A549 (cell line): ENCODE results near the gene CSPG4. TPM values are rescaled to one million over a fixed set of nuclear protein-coding genes. Genes with fewer than 3 reads are reported as not detected.

Source experiments
- ATAC-seq, 2 experiments: fragments of 200-7000 bp in 1 of 2; fragments of >200 bp in 1 of 2; cut with Nextera tagmentation in 1 of 2; cut with Tn5 transposase in 1 of 2; 3 replicates each; pipeline versions ENCODE4 v1.8.0 to v1.9.1; 2018 to 2020; ENCODE audit warnings: mild to moderate bottlenecking in 1 of 2, moderate library complexity in 1 of 2
- CTCF ChIA-PET: fragments of 300-600 bp; sonication (Branson Sonifier 250); formaldehyde crosslinking; extraction: SDS; loops from one replicate; lab custom pipeline; 2021; ENCODE audit warnings: antibody characterized with exemption, inconsistent platforms; lab: Yijun Ruan, JAX
- POLR2A ChIA-PET: fragments of 350-600 bp; formaldehyde crosslinking; extraction: SDS; loops from one replicate; lab custom pipeline; 2021; ENCODE audit warnings: antibody characterized with exemption, inconsistent platforms; lab: Yijun Ruan, JAX
- DNase-seq, 2 experiments: peaks; one replicate each; pipeline versions ENCODE4 v3.0.0 to v3.0.0-alpha.2; 2011 to 2016; ENCODE audit warnings: low read depth in 1 of 2, low spot score in 1 of 2
- FAIRE-seq: peaks from 2 replicates; lab custom pipeline; 2011; peaks lifted over from hg19 to GRCh38; lab: Jason Lieb, UNC
- H3K27ac ChIP-seq, 2 experiments: fragments of >200 bp; sonication (Bioruptor Twin); formaldehyde crosslinking; 3 replicates each; pipeline ENCODE4 v1.5.1; 2016 to 2017
- H3K4me1 ChIP-seq: fragments of >200 bp; sonication (Bioruptor Twin); formaldehyde crosslinking; 3 replicates; pipeline ENCODE4 v1.6.1; 2016
- H3K4me2 ChIP-seq: fragments of >200 bp; sonication (Bioruptor Twin); formaldehyde crosslinking; 3 replicates; pipeline ENCODE4 v1.6.1; 2016
- H3K4me3 ChIP-seq: fragments of >200 bp; sonication (Bioruptor Twin); formaldehyde crosslinking; 3 replicates; pipeline ENCODE4 v1.5.1; 2016
- H3K9me3 ChIP-seq: fragments of >200 bp; sonication (Bioruptor Twin); formaldehyde crosslinking; 3 replicates; pipeline ENCODE4 v1.6.1; 2016
- CHD2 ChIP-seq: fragments of 150-350 bp; IDR thresholded peaks from 2 replicates; pipeline ENCODE4 v1.6.1; 2014; ENCODE audit warnings: low read length; ENCODE audit not compliant: partially characterized antibody
- E2F6 ChIP-seq: IDR thresholded peaks from 2 replicates; pipeline ENCODE4 v1.6.1; 2012; ENCODE audit warnings: low read depth, borderline replicate concordance
- EHMT2 ChIP-seq: fragments of 200-600 bp; sonication (generic); IDR thresholded peaks from 2 replicates; pipeline ENCODE4 v1.6.1; 2016; ENCODE audit warnings: antibody characterized with exemption, low read depth, mild to moderate bottlenecking, moderate library complexity
- ESRRA ChIP-seq: fragments of 150-350 bp; IDR thresholded peaks from 2 replicates; pipeline ENCODE4 v1.6.1; 2014; ENCODE audit warnings: mild to moderate bottlenecking, low read length, borderline replicate concordance
- FOXS1 ChIP-seq: fragments of 250-450 bp; sonication (Bioruptor Pico); IDR thresholded peaks from 2 replicates; pipeline ENCODE4 v1.5.0; 2020; ENCODE audit warnings: mild to moderate bottlenecking, moderate library complexity
- HES2 ChIP-seq: fragments of >200 bp; sonication (Bioruptor Twin); formaldehyde crosslinking; IDR thresholded peaks from 2 replicates; pipeline ENCODE4 v1.6.1; 2016
- HOXB13 ChIP-seq: fragments of 250-450 bp; sonication (Bioruptor Pico); IDR thresholded peaks from 2 replicates; pipeline ENCODE4 v1.5.0; 2020; ENCODE audit warnings: low read depth, mild to moderate bottlenecking, moderate library complexity
- HOXB5 ChIP-seq: fragments of 250-450 bp; sonication (Bioruptor Pico); IDR thresholded peaks from 2 replicates; pipeline ENCODE4 v1.5.0; 2020; ENCODE audit warnings: mild to moderate bottlenecking, moderate library complexity
- JUN ChIP-seq, 2 experiments: fragments of >200 bp; sonication (Bioruptor Twin); formaldehyde crosslinking; IDR thresholded peaks; 2 replicates in 1 of 2; 3 replicates in 1 of 2; pipeline ENCODE4 v1.6.1; 2016 to 2017
- JUNB ChIP-seq: fragments of >200 bp; sonication (Bioruptor Twin); formaldehyde crosslinking; IDR thresholded peaks from 2 replicates; pipeline ENCODE4 v1.6.1; 2016
- KDM1A ChIP-seq: fragments of 200-600 bp; sonication (generic); IDR thresholded peaks from 2 replicates; pipeline ENCODE4 v1.6.1; 2016; ENCODE audit warnings: low read depth, mild to moderate bottlenecking
- MAFK ChIP-seq: fragments of 450-650 bp; IDR thresholded peaks from 2 replicates; pipeline ENCODE4 v1.6.1; 2014; ENCODE audit not compliant: partially characterized antibody
- MAX ChIP-seq: IDR thresholded peaks from 2 replicates; pipeline ENCODE4 v1.6.1; 2012
- MYC ChIP-seq: IDR thresholded peaks from 2 replicates; pipeline ENCODE4 v1.6.1; 2012; ENCODE audit warnings: mild to moderate bottlenecking, inconsistent platforms, low read length, improper control_type of control experiment, borderline replicate concordance
- NFE2L2 ChIP-seq: fragments of 150-350 bp; conservative IDR thresholded peaks from 2 replicates; pipeline ENCODE4 v1.6.1; 2014; ENCODE audit warnings: low read length
- NR3C1 ChIP-seq: fragments of >200 bp; sonication (Bioruptor Twin); formaldehyde crosslinking; IDR thresholded peaks from 3 replicates; pipeline ENCODE4 v1.6.1; 2017
- PHF8 ChIP-seq: fragments of 200-600 bp; sonication (generic); IDR thresholded peaks from 2 replicates; pipeline ENCODE4 v1.6.1; 2016; ENCODE audit warnings: low read depth, mild to moderate bottlenecking, antibody characterized with exemption, moderate library complexity, borderline replicate concordance
- POLR2AphosphoS2 ChIP-seq: conservative IDR thresholded peaks from 2 replicates; pipeline ENCODE4 v1.6.1; 2012; ENCODE audit warnings: low read length, improper control_type of control experiment, inconsistent platforms
- RCOR1 ChIP-seq: fragments of 150-350 bp; IDR thresholded peaks from 2 replicates; pipeline ENCODE4 v1.6.1; 2014; ENCODE audit warnings: antibody characterized with exemption, low read length, low read depth
- REST ChIP-seq: fragments of 200-600 bp; sonication (generic); IDR thresholded peaks from 2 replicates; pipeline ENCODE4 v1.6.1; 2016; ENCODE audit warnings: antibody characterized with exemption, mild to moderate bottlenecking, moderate library complexity
- RNF2 ChIP-seq: fragments of 200-600 bp; sonication (generic); IDR thresholded peaks from 2 replicates; pipeline ENCODE4 v1.6.1; 2016; ENCODE audit warnings: low read depth, mild to moderate bottlenecking, antibody characterized with exemption, moderate library complexity, borderline replicate concordance
- TP53 ChIP-seq: fragments of 250-450 bp; sonication (Bioruptor Pico); IDR thresholded peaks from 2 replicates; pipeline ENCODE4 v1.5.0; 2021; ENCODE audit warnings: mild to moderate bottlenecking, moderate library complexity
- WGBS: methylation state at CpG from one replicate; pipeline ENCODE4 v1.1.6; 2017; ENCODE audit errors: missing lambda C conversion rate; 5-methylcytosine and 5-hydroxymethylcytosine counted together
- polyA plus RNA-seq, 4 experiments: library from polyadenylated mRNA; depleted of rRNA in 3 of 4; stranded (reverse); fragments of >200 nt; fragmentation: RNase III in 1 of 4; extraction: RNeasy Plus Mini Kit Qiagen cat#74134 plus additional on column Dnase treatment in 1 of 4; gene quantifications; 2 replicates in 3 of 4; 3 replicates in 1 of 4; pipeline ENCODE4 v1.2.3, GENCODE V29; 2011 to 2017
- TF ChIP-seq, protein P1 (sequence below): fragments of 250-450 bp; sonication (Bioruptor Pico); IDR thresholded peaks from 2 replicates; pipeline ENCODE4 v1.5.0; 2020; ENCODE audit warnings: low read depth, mild to moderate bottlenecking, moderate library complexity
- TF ChIP-seq, protein P2 (sequence below): fragments of 250-450 bp; sonication (Bioruptor Pico); IDR thresholded peaks from 2 replicates; pipeline ENCODE4 v1.5.0; 2021; ENCODE audit warnings: mild to moderate bottlenecking, moderate library complexity, borderline replicate concordance
- TF ChIP-seq, protein P3 (sequence below): IDR thresholded peaks from 2 replicates; pipeline ENCODE4 v1.6.1; 2012

CSPG4 gene
- polyA plus RNA-seq, 2 of the 4 experiments (the other 2 are of a cell fraction) = 0.01 to 0.06 TPM

- DNase-seq (no peak), ATAC-seq (no peak), FAIRE-seq (no peak)
- no peak overlapping the region; a peak in 1 of 6 replicates for H3K27ac ChIP-seq
- WGBS = 95% methylated on average over 18 of the region's 18 CpGs
- peak overlapping the region; percentile 69; the same call in 2 of the 3 replicates for H3K4me2 ChIP-seq
- POLR2A ChIA-PET = interaction anchor here (1.4 kb wide), 1 partner anchor 9 kb away, joined by 3 read pairs; no protein-coding TSS in a partner anchor
- TF ChIP-seq, protein P1, sequence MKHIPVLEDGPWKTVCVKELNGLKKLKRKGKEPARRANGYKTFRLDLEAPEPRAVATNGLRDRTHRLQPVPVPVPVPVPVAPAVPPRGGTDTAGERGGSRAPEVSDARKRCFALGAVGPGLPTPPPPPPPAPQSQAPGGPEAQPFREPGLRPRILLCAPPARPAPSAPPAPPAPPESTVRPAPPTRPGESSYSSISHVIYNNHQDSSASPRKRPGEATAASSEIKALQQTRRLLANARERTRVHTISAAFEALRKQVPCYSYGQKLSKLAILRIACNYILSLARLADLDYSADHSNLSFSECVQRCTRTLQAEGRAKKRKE = no peak
- TF ChIP-seq EHMT2 (no peak), TP53 (CRISPR knock-in tag) (no peak), HOXB13 (CRISPR knock-in tag) (no peak), NR3C1 (no peak), JUNB (no peak), MAFK (no peak), HOXB5 (no peak), ESRRA (no peak), JUN (IDR thresholded peaks at IDR 0.05) (no peak), NFE2L2 (no peak), PHF8 (no peak), CHD2 (no peak), RCOR1 (no peak), RNF2 (no peak), E2F6 (no peak)
- TF ChIP-seq, protein P2, sequence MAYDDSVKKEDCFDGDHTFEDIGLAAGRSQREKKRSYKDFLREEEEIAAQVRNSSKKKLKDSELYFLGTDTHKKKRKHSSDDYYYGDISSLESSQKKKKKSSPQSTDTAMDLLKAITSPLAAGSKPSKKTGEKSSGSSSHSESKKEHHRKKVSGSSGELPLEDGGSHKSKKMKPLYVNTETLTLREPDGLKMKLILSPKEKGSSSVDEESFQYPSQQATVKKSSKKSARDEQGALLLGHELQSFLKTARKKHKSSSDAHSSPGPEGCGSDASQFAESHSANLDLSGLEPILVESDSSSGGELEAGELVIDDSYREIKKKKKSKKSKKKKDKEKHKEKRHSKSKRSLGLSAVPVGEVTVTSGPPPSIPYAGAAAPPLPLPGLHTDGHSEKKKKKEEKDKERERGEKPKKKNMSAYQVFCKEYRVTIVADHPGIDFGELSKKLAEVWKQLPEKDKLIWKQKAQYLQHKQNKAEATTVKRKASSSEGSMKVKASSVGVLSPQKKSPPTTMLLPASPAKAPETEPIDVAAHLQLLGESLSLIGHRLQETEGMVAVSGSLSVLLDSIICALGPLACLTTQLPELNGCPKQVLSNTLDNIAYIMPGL = no peak
- TF ChIP-seq, protein P3, sequence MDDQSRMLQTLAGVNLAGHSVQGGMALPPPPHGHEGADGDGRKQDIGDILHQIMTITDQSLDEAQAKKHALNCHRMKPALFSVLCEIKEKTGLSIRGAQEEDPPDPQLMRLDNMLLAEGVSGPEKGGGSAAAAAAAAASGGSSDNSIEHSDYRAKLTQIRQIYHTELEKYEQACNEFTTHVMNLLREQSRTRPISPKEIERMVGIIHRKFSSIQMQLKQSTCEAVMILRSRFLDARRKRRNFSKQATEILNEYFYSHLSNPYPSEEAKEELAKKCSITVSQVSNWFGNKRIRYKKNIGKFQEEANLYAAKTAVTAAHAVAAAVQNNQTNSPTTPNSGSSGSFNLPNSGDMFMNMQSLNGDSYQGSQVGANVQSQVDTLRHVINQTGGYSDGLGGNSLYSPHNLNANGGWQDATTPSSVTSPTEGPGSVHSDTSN = no peak
- H3K4me1 ChIP-seq = peaks cover 41% of the 10 kb centered on the region
- H3K9me3 ChIP-seq = no peaks in the 10 kb centered on the region
- H3K4me3 ChIP-seq = no peak overlapping the region
- CTCF ChIA-PET = interaction anchor here (1.3 to 9.8 kb wide), 5 partner anchors 9 to 52 kb away, joined by 3 to 98 read pairs (median 27); partner anchors contain the start of gene IMP3
Measured at GRCh38 chr15:75649848-75650247, 62.8 kb downstream of the CSPG4 start.

DNA sequence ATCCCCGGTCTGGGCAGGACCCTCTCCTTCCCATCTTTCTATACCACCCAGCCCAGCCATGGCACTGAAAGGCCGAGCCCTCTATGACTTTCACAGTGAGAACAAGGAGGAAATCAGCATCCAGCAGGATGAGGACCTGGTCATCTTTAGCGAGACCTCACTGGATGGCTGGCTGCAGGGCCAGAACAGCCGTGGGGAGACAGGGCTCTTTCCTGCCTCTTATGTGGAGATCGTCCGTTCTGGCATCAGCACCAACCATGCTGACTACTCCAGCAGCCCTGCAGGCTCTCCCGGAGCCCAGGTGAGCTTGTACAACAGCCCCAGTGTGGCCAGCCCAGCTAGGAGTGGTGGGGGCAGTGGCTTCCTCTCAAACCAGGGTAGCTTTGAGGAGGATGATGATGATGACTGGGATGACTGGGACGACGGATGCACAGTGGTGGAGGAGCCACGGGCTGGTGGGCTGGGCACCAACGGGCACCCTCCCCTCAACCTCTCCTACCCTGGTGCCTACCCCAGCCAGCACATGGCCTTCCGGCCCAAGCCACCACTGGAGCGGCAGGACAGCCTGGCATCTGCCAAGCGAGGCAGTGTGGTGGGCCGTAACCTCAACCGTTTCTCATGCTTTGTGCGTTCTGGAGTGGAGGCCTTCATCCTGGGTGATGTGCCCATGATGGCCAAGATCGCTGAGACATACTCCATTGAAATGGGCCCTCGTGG is 63.4 kb downstream of the CSPG4 start:
- no peak for DNase-seq
- no peak for ATAC-seq
- TF ChIP-seq REST = no peak
- TF ChIP-seq HES2 = no peak
- no peak for TF ChIP-seq FOXS1 (CRISPR knock-in tag)
- no peak for TF ChIP-seq KDM1A
- TF ChIP-seq RNF2 = no peak
- TF ChIP-seq MAX = no peak
- no peak for TF ChIP-seq MYC
- TF ChIP-seq RCOR1 = no peak
- no peak for TF ChIP-seq POLR2AphosphoS2
- TF ChIP-seq, all 56 proteins: peak for 0
- POLR2A ChIA-PET = interaction anchor here (0.7 to 1.4 kb wide), 2 partner anchors 9 to 186 kb away, joined by 3 read pairs; no protein-coding TSS in a partner anchor
- H3K27ac ChIP-seq = peak overlapping the region in 1 of 2 experiments; percentile 94; a peak in 3 of 6 replicates
- H3K4me1 ChIP-seq = peaks cover 41% of the 10 kb centered on the region
- FAIRE-seq = no peak
- no peak overlapping the region; the same call in 2 of the 3 replicates for H3K4me3 ChIP-seq
- peak overlapping the region; percentile 90 for H3K4me2 ChIP-seq
- no peaks in the 10 kb centered on the region for H3K9me3 ChIP-seq
- WGBS = 95% methylated on average over 18 of the region's 19 CpGs
- CTCF ChIA-PET = interaction anchor here (2.2 to 9.8 kb wide), 5 partner anchors 10 to 36 kb away, joined by 6 to 98 read pairs (median 27); partner anchors contain the start of gene IMP3
